ENCODE results near the gene PCDH9.

DNA sequence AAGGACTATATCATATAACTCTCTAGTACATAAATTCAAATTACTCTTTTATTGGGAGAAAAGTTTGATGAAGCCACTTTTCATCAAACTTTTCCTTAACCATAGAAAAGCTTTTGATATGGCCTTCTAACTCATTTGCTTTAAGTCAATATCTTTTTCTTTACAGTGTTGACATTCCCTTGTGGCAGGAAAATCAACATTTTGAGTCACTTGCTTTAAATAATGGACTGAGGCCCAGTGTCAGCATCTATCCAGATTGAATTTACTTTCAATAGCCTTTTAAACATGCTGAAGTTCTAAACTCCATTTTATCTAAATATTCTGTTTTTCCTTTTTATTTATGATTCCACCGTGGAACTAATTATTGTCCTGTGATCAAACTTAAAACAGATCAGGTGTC lies 62.7 kb downstream of the PCDH9 start:
- TF ChIP-seq POLR2A (IDR thresholded peaks at IDR 0.05), result no peak
- TF ChIP-seq CTCF (IDR thresholded peaks at IDR 0.05 in 8 of 11, conservative IDR thresholded peaks at IDR 0.05 in 3 of 11), result no peak
- no peak for TF ChIP-seq POLR2AphosphoS5 (IDR thresholded peaks at IDR 0.05)
